Kidney glomerular epithelial cell (primary cell): Measurements from ENCODE around the gene SLC41A3.
"Not testable (repeated sequence)": the region's sequence is repeated elsewhere in the genome, so short reads cannot be mapped to it uniquely, and the experiment has no call there.

Experiments
- DNase-seq: peaks from one replicate; lab custom pipeline; 2025; lab: John Stamatoyannopoulos, UW

Gene SLC41A3

GRCh38 chr3:126025862-126026261 lies 58.1 kb downstream of the SLC41A3 start:
- DNase-seq: no peak

DNA sequence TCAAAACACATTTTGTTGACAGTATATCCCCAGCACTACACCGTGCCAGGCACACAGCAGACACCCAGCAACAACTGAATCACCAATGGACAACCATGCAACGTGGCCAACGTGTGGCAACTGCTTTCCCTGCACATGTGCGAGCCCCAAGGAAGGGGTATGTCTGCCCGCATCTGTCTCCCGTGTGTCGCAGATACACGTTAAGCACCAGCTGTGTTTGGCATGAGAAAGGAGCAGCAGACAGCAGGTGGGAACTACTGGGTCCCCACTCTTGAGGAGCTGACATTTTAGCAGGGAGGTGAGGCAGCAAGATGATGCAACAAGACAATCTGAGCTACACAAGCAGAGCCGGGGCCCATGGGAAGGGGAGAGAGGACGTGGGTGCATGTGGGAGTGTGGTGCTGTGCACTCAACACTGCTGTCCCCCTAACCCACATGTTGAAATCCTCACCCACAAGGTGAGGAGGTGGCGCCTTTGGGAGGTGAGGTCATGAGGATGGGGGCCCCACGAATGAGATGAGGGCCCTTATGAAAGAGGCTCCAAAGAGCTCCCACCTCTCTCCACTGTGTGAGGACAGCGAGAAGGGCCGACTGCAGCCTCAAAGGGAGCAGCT lies 58.7 kb downstream of the SLC41A3 start:
- no peak for DNase-seq

DNA sequence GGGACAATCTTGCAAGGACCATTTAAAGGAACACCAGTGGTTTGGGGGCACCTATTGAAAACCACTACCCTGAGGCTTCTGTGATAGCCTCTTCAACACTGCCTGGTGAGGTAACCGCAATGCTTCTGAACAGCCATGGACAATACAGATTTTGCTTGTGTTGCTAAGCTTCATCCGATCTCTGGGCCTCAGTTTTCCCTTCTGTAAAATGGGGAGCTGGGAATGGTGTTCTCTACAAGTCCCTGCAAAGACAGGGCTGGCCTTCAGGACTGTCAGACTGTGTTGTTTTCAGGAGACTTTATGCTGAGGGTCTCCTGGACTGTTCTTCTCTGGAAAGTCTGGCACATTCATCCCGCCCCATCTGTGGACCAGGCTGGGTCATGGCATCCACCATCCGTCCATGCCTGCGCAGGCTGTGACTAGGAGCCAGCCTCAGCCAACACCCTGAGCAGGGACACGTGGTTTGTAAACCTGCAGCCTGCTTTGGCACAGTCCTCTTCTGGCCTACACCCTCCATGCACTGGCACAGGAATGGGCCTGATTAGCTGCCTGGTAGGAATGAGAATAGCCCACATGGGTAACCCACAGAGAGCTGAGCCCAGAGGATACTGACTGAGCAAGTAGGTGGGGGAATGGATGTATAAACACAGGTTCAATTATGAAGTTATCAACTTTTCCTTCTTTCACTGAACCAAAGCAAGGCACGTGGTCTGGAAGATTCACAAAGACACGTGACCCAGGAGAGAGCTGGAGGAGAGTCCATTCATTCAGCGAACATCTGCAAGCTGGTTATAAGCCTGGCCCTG lies 59.7 kb downstream of the SLC41A3 start:
- no peak for DNase-seq

DNA sequence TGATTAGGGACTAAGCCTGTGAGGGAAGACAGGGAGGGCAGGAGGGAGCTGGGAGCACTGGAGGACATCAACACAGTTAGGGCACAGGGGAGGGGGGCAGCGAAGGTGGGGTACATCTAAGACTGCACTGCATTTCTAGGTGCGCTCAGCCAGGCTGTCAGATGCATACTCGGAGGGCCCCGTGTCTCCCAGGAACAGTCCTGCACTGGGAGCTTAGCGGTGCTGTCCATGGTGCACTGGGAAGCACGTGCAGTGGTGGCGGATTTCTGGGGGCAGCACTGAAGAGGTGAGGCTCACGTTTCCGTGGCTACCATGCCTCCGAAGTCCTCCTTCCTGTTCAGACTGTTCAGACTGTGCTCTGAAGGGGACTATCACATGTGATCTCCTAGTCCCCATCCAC lies 60.5 kb downstream of the SLC41A3 start:
- no peak for DNase-seq

GRCh38 chr3:126022741-126023359 lies 61.1 kb downstream of the SLC41A3 start:
- DNase-seq: no peak

GRCh38 chr3:126021702-126022101 lies 62.2 kb downstream of the SLC41A3 start:
- no peak for DNase-seq

GRCh38 chr3:126021224-126021623 lies 62.7 kb downstream of the SLC41A3 start:
- DNase-seq: no peak

GRCh38 chr3:126019683-126020082 lies 64.2 kb downstream of the SLC41A3 start:
- no peak for DNase-seq

GRCh38 chr3:126018995-126019394 lies 64.9 kb downstream of the SLC41A3 start:
- DNase-seq: no peak

DNA sequence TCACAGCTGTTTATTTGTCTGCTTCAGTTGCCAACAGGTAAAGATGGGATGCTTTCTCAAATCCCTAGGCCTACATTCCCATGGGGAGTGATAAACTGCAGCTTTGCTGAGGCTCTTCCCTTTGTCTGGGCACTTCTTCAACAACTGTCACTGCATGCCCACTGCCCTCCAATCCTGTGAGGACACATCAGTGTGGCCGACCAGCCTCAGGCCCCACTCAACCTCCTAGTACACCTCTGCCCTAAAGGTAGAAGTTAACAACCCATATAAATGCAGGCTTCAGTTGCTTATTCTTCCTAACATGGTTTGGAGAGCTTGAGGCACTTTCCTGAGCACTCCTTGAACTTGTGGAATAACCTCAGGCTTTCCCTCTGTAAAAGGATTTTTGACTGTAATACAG lies 65.4 kb downstream of the SLC41A3 start:
- no peak for DNase-seq

DNA sequence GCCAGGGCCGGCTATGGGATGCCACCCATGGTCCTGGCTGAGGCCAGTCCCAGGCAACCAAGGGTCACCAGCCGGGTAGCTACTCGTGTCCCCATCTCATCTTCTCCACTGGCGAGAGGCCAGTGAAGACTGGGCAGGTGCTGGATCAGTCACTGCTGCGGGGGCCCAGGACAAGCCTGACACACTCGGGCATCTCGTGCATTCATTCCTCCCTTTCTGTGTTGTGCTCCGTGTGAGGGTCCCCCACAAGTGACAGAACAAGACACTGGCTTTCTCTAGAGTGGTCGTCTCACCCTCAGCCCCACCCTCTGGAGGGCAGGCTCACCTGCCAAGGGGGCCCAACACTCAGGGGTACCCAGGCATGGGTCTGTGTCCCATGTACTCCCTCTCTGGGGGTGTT lies 66.6 kb downstream of the SLC41A3 start:
- no peak for DNase-seq

DNA sequence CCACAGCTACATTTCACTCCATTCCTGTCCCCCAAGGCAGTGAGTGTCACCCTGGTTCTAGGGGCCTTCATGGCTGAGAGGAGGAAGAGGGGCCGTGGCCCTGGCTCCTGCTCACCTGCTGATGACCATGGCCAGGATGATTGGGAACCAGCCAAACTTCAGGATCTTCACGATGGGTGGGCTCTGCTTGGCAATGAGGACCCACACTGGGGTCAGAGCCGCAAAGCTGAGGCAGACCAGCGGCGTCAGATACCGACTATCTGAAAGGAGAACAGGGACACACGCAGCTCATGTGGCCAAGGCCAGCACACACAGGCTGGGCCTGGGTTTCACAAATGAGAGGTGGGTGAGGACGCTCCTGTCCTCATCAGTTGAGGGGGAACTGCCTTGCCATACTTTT lies 67.3 kb downstream of the SLC41A3 start:
- no peak for DNase-seq

DNA sequence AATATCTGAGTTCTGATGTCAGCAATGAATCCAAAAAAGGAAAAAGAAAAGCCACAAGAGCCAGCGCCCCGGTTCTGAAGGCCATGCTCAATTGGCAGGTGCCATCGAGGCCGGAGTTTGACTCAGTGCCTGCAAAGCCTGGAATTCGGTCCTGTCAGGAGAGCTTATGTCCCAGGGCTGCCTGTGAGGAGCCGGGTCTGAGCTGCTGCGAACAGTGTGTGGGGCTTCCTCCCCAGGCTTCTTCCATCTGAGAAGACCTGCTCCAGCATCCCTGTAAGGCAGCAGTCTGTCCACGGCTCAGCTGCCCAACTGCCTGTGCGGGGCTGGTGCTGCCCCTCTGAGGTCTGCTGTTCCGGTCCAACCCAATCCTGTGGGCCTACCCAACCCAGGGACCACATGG lies 68.8 kb downstream of the SLC41A3 start:
- no peak for DNase-seq

- DNase-seq: no peak
Measured at GRCh38 chr3:126014252-126014651, 69.7 kb downstream of the SLC41A3 start.

DNA sequence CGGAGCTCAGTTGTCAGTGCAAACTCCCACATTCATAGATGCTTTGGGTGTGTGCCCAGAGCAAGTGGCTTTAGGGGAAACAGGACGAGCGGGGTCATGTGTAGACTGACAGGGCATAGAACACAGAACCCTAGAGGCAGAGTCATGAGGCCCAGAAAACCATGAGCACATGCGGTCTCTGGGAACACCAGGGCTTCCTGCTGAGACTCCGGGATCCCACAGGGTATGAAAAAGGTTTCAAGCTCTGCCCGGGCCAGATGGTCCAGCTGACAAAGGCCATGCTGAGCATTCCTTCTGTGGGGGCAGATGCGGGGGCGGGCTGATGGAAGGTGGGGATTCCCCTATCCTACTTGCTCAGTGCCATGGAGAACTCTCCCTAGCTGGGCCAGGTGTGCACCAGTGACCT lies 70.2 kb downstream of the SLC41A3 start:
- DNase-seq: no peak

DNA sequence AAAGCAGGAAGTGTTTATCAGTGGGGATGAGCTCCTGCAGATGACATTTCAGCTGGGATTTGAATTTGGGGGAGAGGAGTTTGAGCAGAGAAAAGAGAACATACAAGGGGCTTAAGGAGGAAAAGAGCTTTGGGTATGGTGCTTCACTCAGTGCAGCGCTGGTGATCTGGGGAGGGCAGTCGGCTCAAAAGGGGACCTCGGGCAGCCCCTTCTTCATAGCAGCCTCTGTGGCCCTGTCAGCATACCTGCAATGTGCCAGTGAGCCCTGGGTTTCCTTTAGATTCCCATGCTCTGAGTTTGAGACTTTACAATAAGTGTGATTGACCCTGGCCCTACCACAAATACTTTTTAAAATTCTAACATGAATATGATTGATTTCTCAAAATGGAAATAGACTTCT lies 74.7 kb downstream of the SLC41A3 start:
- DNase-seq: no peak

- DNase-seq: no peak
Measured at GRCh38 chr3:126008219-126008618, 75.7 kb downstream of the SLC41A3 start.

DNA sequence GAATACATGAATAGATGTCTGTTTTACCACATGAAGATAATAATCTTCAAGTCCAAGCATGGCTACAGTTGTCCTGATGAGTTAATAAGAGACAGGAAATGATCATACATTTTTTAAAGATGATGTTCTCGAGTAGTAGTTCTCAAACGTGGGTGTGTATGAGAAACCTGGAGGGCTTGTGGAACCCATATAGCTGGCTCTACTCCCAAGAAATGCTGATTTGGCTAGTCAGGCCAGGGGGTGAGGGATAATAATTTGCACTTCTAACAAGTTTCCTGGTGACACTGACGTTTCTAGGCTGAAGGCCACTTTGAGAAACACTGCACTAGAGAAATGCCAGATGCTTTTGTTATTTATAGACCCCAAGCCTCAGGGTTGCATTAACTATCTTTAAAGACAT lies 78.0 kb downstream of the SLC41A3 start:
- DNase-seq: no peak

DNA sequence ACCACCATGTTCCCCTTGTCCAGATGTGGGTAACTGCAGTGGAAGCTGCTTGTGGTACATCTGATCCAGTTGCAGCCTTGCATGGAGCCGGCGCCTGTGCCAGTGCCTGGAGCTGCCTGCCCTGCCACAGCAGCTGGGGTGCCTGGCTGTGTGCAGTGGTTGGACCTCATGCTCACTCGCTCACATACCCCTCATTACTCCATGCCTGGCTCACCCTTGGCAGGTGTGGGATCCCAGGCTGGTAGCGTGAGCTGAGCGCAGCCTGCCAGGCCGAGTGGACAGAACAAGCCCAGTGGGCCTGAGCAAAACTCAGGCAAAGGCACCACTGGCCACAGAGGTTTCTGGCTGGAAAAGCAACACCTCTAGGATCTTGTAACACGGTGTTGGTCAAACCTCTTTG lies 79.2 kb downstream of the SLC41A3 start:
- DNase-seq: no peak

DNA sequence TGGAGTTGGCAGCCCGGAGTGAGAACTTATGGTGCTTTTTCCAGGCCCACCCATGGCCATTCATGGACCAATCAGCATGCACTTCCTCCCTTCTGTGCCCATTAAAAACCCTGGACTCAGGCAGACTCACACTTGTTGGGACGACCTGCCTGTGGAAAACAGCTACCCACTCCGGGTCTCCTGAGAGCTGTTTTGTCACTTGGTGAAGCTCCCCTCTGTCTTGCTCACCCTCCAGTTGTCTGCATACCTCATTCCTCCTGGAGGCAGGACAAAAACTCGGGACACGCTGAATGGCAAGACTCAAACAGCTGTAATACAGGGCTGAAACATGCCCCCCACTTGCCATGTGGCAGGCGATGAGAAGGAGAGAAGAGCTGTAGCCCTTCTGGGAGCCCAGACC lies 79.7 kb downstream of the SLC41A3 start:
- DNase-seq: no peak

- no peak for DNase-seq
Measured at GRCh38 chr3:126003447-126004190, 80.3 kb downstream of the SLC41A3 start.

DNA sequence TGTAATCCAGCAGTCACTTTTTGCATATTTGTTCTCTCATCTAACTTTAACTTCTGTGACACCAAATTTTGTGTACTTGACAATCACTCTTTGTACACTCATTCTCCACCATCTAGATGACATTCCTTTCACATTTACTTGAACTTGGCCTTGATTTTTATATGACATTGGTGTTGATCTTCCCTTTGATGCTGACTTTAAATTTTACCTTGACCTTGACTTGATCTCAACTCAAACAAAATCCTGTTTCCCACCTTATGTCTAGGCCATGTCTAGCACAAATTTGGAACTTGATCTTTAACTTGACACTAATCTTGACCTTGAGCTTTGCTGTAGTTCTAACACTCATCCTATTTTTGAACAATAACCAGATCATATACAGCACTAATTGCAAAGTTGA lies 81.7 kb downstream of the SLC41A3 start:
- DNase-seq: no peak

GRCh38 chr3:125996751-125997150 lies 87.2 kb downstream of the SLC41A3 start:
- not testable (repeated sequence) for DNase-seq
